K562 (cell line): Measurements from ENCODE around the gene THAP5. TPM values are rescaled to one million over a fixed set of nuclear protein-coding genes. Genes with fewer than 3 reads are reported as not detected.

Source experiments
- ARNT ChIP-seq, 2 experiments: fragments of 450-650 bp; IDR thresholded peaks; 2 replicates each; pipeline ENCODE4 v1.6.1; 2016; ENCODE audit warnings: mild to moderate bottlenecking in 1 of 2
- CHCHD3 ChIP-seq: fragments of 250-450 bp; sonication (Bioruptor Pico); IDR thresholded peaks from 2 replicates; pipeline ENCODE4 v2.1.2; 2022; ENCODE audit warnings: mild to moderate bottlenecking
- CHD4 ChIP-seq: fragments of 200-600 bp; sonication (generic); IDR thresholded peaks from 3 replicates; pipeline ENCODE4 v1.6.1; 2012; ENCODE audit warnings: low read depth, mild to moderate bottlenecking, mixed read lengths, low read length, inconsistent platforms; ENCODE audit not compliant: insufficient read depth, insufficient replicate concordance, poor library complexity, severe bottlenecking
- ELF1 ChIP-seq: fragments of 200-800 bp; sonication (Bioruptor generic); IDR thresholded peaks from 2 replicates; pipeline ENCODE4 v1.6.1; 2016; ENCODE audit warnings: missing genetic modification characterization, missing compliant biosample characterization
- GATAD2B ChIP-seq: fragments of 450-650 bp; IDR thresholded peaks from 2 replicates; pipeline ENCODE4 v1.6.1; 2017; ENCODE audit warnings: mild to moderate bottlenecking, borderline replicate concordance
- HNRNPL ChIP-seq: fragments of 200-400 bp; formaldehyde crosslinking; IDR thresholded peaks from 2 replicates; pipeline ENCODE4 v1.6.1; 2017; ENCODE audit warnings: low read depth, mild to moderate bottlenecking, low read length
- NR2C2 ChIP-seq, 2 experiments: fragments of 200-800 bp in 1 of 2; sonication (Bioruptor generic) in 1 of 2; sonication (generic) in 1 of 2; formaldehyde crosslinking in 1 of 2; IDR thresholded peaks; 2 replicates each; pipeline versions ENCODE4 v1.6.1 to v1.8.0; 2016 to 2022; ENCODE audit warnings: mild to moderate bottlenecking in 1 of 2, missing compliant biosample characterization in 1 of 2, missing genetic modification characterization in 1 of 2, missing genetic modification reagents in 1 of 2
- SP1 ChIP-seq: sonication (generic); formaldehyde crosslinking; IDR thresholded peaks from 2 replicates; pipeline ENCODE4 v1.8.1; 2022; ENCODE audit warnings: mild to moderate bottlenecking, missing genetic modification reagents
- TAF7 ChIP-seq: fragments of 450-650 bp; IDR thresholded peaks from 2 replicates; pipeline ENCODE4 v1.6.1; 2016; ENCODE audit warnings: missing genetic modification characterization, missing compliant biosample characterization
- TEAD2 ChIP-seq: fragments of 450-650 bp; IDR thresholded peaks from 2 replicates; pipeline ENCODE4 v1.6.1; 2016; ENCODE audit warnings: missing genetic modification characterization, control low read depth, missing compliant biosample characterization
- TSC22D4 ChIP-seq: fragments of 450-650 bp; IDR thresholded peaks from 2 replicates; pipeline ENCODE4 v1.6.1; 2016; ENCODE audit warnings: missing genetic modification characterization, missing biosample characterization, control low read depth
- ZBTB17 ChIP-seq: fragments of 450-650 bp; formaldehyde crosslinking; IDR thresholded peaks from 2 replicates; pipeline ENCODE4 v1.4.0; 2020; ENCODE audit warnings: mild to moderate bottlenecking
- ZNF121 ChIP-seq: sonication (generic); formaldehyde crosslinking; conservative IDR thresholded peaks from 2 replicates; pipeline ENCODE4 v1.8.0; 2022; ENCODE audit warnings: missing genetic modification reagents
- ZNF146 ChIP-seq: IDR thresholded peaks from one replicate; pipeline ENCODE4 v1.6.1; 2018; ENCODE audit warnings: missing compliant biosample characterization; ENCODE audit not compliant: unreplicated experiment
- ZNF384 ChIP-seq: IDR thresholded peaks from 2 replicates; pipeline ENCODE4 v1.6.1; 2012; ENCODE audit warnings: low read depth, low read length, improper control_type of control experiment
- polyA plus RNA-seq, 8 experiments: library from polyadenylated mRNA; depleted of rRNA in 4 of 8; stranded (reverse) in 5 of 8; unstranded in 3 of 8; fragments of >200 nt; fragmentation: Nextera tagmentation in 2 of 8; fragmentation: Illumina TruSeq in 1 of 8; extraction: Ambion mirVana in 2 of 8; extraction: Trizol in 1 of 8; gene quantifications; 2 replicates each; pipeline versions ENCODE4 v1.2.1 to v1.2.3, GENCODE V29; 2011 to 2014; ENCODE audit warnings: inconsistent platforms in 1 of 8, missing spikeins in 1 of 8
- total RNA-seq, 7 experiments: library from RNA; depleted of rRNA in 6 of 7; stranded (reverse); fragments of >200 nt in 6 of 7; fragmentation: Illumina TruSeq in 2 of 7; extraction: Trizol in 2 of 7; gene quantifications; 2 replicates each; pipeline versions ENCODE4 v1.2.1 to v1.2.3, GENCODE V29; 2011 to 2021; ENCODE audit warnings: low replicate concordance in 1 of 7
- TF ChIP-seq, protein P1 (sequence below): fragments of 250-450 bp; sonication (Bioruptor Pico); IDR thresholded peaks from 2 replicates; pipeline ENCODE4 v1.8.0; 2021; ENCODE audit warnings: borderline replicate concordance, mild to moderate bottlenecking, moderate library complexity; ENCODE audit not compliant: poor library complexity, severe bottlenecking
- TF ChIP-seq, protein P2 (sequence below): sonication (generic); formaldehyde crosslinking; IDR thresholded peaks from 2 replicates; pipeline ENCODE4 v1.8.0; 2022; ENCODE audit warnings: mild to moderate bottlenecking, missing genetic modification reagents
- TF ChIP-seq, protein P3 (sequence below): fragments of 450-650 bp; IDR thresholded peaks from 2 replicates; pipeline ENCODE4 v1.6.1; 2014; ENCODE audit warnings: low read depth, mild to moderate bottlenecking, moderate library complexity, borderline replicate concordance

Gene THAP5
- total and polyA plus RNA-seq, 9 of the 15 experiments (the other 6 are each of a cell fraction or from before 2014, with no cell fraction given) = 16.5 to 58.1 (median 28.2) TPM

DNA sequence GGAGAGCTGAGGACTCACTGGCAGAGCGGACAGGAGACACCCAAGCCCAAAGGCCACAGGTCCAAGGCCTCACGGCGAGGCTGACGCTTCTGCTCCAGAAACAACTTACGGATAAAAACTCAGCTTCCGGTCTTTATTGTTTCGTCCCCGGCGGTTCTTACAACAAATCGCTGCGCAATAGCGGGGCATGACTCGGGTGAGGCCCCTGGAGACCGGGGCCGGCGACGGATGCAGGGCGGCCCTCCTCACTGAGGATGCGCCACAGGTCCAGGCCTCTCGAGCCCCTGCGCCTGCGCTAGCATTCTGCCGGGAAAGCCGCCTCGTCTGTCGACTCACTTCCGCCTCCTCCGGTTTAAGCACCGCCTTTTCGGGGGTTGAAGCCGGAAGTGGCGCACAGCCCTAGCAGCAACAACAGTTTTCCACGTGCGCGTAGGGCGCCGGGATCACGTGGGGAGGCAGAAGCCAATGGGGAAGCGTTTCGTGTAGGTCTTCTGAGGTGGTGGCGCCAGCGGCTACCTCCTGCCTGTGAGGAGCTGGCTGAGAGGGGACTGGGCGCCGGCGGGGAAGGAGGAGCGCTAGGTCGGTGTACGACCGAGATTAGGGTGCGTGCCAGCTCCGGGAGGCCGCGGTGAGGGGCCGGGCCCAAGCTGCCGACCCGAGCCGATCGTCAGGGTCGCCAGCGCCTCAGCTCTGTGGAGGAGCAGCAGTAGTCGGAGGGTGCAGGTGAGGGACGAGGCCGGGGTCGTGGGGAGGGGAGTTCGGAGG is at the start of gene THAP5, which contains the start of gene DNAJB9 (continued):
- TF ChIP-seq ELF1 (tag) (peak; percentile 99), TEAD2 (tag) (peak; percentile 35; the same call in 1 of the 2 replicates), ZNF384 (peak; percentile 13), GATAD2B (peak; percentile 54; the same call in 1 of the 2 replicates), TAF7 (tag) (peak; percentile 89), ZBTB17 (CRISPR knock-in tag) (peak; percentile 17; the same call in 1 of the 2 replicates), ZNF146 (no peak), CHD4 (no peak), NR2C2 (CRISPR knock-in tag; IDR thresholded peaks at IDR 0.05) (no peak; the same call in 1 of the 2 replicates), NR2C2 (tag; IDR thresholded peaks at IDR 0.05) (peak; percentile 73; the same call in 1 of the 2 replicates), HNRNPL (peak; percentile 81), TSC22D4 (tag) (no peak), ARNT (IDR thresholded peaks at IDR 0.05) (0 out of 4 replicates have a peak, but pooled peaks of 1 of the 2 experiments have one; percentile 13), ZNF121 (CRISPR knock-in tag) (no peak), SP1 (CRISPR knock-in tag) (peak; percentile 75; the same call in 1 of the 2 replicates), CHCHD3 (CRISPR knock-in tag) (0 out of 2 replicates have a peak, but pooled peaks have one; percentile 24)
- TF ChIP-seq, protein P1, sequence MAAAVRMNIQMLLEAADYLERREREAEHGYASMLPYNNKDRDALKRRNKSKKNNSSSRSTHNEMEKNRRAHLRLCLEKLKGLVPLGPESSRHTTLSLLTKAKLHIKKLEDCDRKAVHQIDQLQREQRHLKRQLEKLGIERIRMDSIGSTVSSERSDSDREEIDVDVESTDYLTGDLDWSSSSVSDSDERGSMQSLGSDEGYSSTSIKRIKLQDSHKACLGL (CRISPR knock-in tag) = peak; percentile 70
- TF ChIP-seq, protein P2, sequence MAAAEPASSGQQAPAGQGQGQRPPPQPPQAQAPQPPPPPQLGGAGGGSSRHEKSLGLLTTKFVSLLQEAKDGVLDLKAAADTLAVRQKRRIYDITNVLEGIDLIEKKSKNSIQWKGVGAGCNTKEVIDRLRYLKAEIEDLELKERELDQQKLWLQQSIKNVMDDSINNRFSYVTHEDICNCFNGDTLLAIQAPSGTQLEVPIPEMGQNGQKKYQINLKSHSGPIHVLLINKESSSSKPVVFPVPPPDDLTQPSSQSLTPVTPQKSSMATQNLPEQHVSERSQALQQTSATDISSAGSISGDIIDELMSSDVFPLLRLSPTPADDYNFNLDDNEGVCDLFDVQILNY (CRISPR knock-in tag) = peak; percentile 11; the same call in 1 of the 2 replicates
- TF ChIP-seq, protein P3, sequence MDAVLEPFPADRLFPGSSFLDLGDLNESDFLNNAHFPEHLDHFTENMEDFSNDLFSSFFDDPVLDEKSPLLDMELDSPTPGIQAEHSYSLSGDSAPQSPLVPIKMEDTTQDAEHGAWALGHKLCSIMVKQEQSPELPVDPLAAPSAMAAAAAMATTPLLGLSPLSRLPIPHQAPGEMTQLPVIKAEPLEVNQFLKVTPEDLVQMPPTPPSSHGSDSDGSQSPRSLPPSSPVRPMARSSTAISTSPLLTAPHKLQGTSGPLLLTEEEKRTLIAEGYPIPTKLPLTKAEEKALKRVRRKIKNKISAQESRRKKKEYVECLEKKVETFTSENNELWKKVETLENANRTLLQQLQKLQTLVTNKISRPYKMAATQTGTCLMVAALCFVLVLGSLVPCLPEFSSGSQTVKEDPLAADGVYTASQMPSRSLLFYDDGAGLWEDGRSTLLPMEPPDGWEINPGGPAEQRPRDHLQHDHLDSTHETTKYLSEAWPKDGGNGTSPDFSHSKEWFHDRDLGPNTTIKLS = peak; percentile 89
